ENCODE data around the gene GPAT3.

The GPAT3 gene

GRCh38 chr4:83582289-83582785 is 46.4 kb downstream of the GPAT3 start:
- Histone ChIP-seq H3F3A (ENCODE audit: insufficient read depth, low read length) (no peaks in the 10 kb centered on the region), H3K9ac (ENCODE audit: low read length) (no peak overlapping the region), H3K4me1 (ENCODE audit: insufficient read depth, low read length, severe bottlenecking) (peaks cover 6% of the 10 kb centered on the region), H4K20me1 (ENCODE audit: insufficient read depth, low read length) (no peaks in the 10 kb centered on the region), H3K4me2 (ENCODE audit: low read length) (peak overlapping the region; percentile 21; the same call in 1 of the 2 replicates), H3K27me3 (ENCODE audit: insufficient read depth, low read length) (no peaks in the 10 kb centered on the region), H3K36me3 (ENCODE audit: insufficient read depth, low read length) (no peaks in the 10 kb centered on the region), H3K79me2 (ENCODE audit: insufficient read depth, low read length) (no peaks in the 10 kb centered on the region), H3K9me2 (ENCODE audit: low read depth, low read length) (no peaks in the 10 kb centered on the region), H3K27ac (ENCODE audit: low read depth, low read length, poor library complexity, severe bottlenecking) (no peak overlapping the region), H3K4me3 (ENCODE audit: low read depth, low read length, poor library complexity, severe bottlenecking) (no peak overlapping the region), H3K9me3 (ENCODE audit: low read length) (no peaks in the 10 kb centered on the region), H2AFZ (ENCODE audit: low read length) (no peak overlapping the region)
- TF ChIP-seq CTCF (IDR thresholded peaks at IDR 0.05; ENCODE audit: low read length), result peak; percentile 27; the same call in 1 of the 2 replicates
- TF ChIP-seq EZH2 (IDR thresholded peaks at IDR 0.05; ENCODE audit: borderline replicate concordance, low read length), result no peak

- Histone ChIP-seq H2AFZ (ENCODE audit: low read length) (no peak overlapping the region), H3K9ac (ENCODE audit: low read length) (no peak overlapping the region), H3K36me3 (ENCODE audit: insufficient read depth, low read length) (no peaks in the 10 kb centered on the region), H3K4me1 (ENCODE audit: insufficient read depth, low read length, severe bottlenecking) (peaks cover 6% of the 10 kb centered on the region), H3K9me2 (ENCODE audit: low read depth, low read length) (no peaks in the 10 kb centered on the region), H3K4me3 (ENCODE audit: low read depth, low read length, poor library complexity, severe bottlenecking) (no peak overlapping the region), H3K27ac (ENCODE audit: low read depth, low read length, poor library complexity, severe bottlenecking) (no peak overlapping the region), H3K79me2 (ENCODE audit: insufficient read depth, low read length) (no peaks in the 10 kb centered on the region), H3K9me3 (ENCODE audit: low read length) (no peaks in the 10 kb centered on the region), H3F3A (ENCODE audit: insufficient read depth, low read length) (no peaks in the 10 kb centered on the region), H3K27me3 (ENCODE audit: insufficient read depth, low read length) (no peaks in the 10 kb centered on the region), H3K4me2 (ENCODE audit: low read length) (no peak overlapping the region), H4K20me1 (ENCODE audit: insufficient read depth, low read length) (no peaks in the 10 kb centered on the region)
- TF ChIP-seq EZH2 (IDR thresholded peaks at IDR 0.05; ENCODE audit: borderline replicate concordance, low read length), result no peak
- TF ChIP-seq CTCF (IDR thresholded peaks at IDR 0.05; ENCODE audit: low read length), result no peak
Observed at GRCh38 chr4:83585982-83586508, 50.1 kb downstream of the GPAT3 start.

- no peak overlapping the region for H2AFZ ChIP-seq (ENCODE audit: low read length)
- no peak overlapping the region for H3K4me2 ChIP-seq (ENCODE audit: low read length)
- H3K9me2 ChIP-seq (ENCODE audit: low read depth, low read length), result no peaks in the 10 kb centered on the region
- no peak overlapping the region for H3K9ac ChIP-seq (ENCODE audit: low read length)
- H3K79me2 ChIP-seq (ENCODE audit: insufficient read depth, low read length), result no peaks in the 10 kb centered on the region
- H3F3A ChIP-seq (ENCODE audit: insufficient read depth, low read length), result no peaks in the 10 kb centered on the region
- H3K27ac ChIP-seq (ENCODE audit: low read depth, low read length, poor library complexity, severe bottlenecking), result no peak overlapping the region
- no peaks in the 10 kb centered on the region for H3K27me3 ChIP-seq (ENCODE audit: insufficient read depth, low read length)
- H3K4me3 ChIP-seq (ENCODE audit: low read depth, low read length, poor library complexity, severe bottlenecking), result no peak overlapping the region
- H3K36me3 ChIP-seq (ENCODE audit: insufficient read depth, low read length), result no peaks in the 10 kb centered on the region
- H3K9me3 ChIP-seq (ENCODE audit: low read length), result no peaks in the 10 kb centered on the region
- H4K20me1 ChIP-seq (ENCODE audit: insufficient read depth, low read length), result no peaks in the 10 kb centered on the region
- H3K4me1 ChIP-seq (ENCODE audit: insufficient read depth, low read length, severe bottlenecking), result no peaks in the 10 kb centered on the region
- TF ChIP-seq EZH2 (IDR thresholded peaks at IDR 0.05; ENCODE audit: borderline replicate concordance, low read length), result no peak
- no peak for TF ChIP-seq CTCF (IDR thresholded peaks at IDR 0.05; ENCODE audit: low read length)
Observed at GRCh38 chr4:83589279-83589678, 53.4 kb downstream of the GPAT3 start.
